ENCODE data around the gene G3BP1.

- TF ChIP-seq ID3 (CRISPR knock-in tag; IDR thresholded peaks at IDR 0.05) (no peak), ID3 (tag; IDR thresholded peaks at IDR 0.05) (no peak), HDAC6 (IDR thresholded peaks at IDR 0.05; ENCODE audit: low read depth, low read length) (no peak), CTCF (IDR thresholded peaks at IDR 0.05 in 2 of 3, conservative IDR thresholded peaks at IDR 0.05 in 1 of 3; ENCODE audit: insufficient read depth in 2 of 3, low read depth in 1 of 3, low read length in 3 of 3) (no peak), ZNF274 (IDR thresholded peaks at IDR 0.05; ENCODE audit: borderline replicate concordance, low read depth, low read length) (no peak), EZH2 (IDR thresholded peaks at IDR 0.05; ENCODE audit: borderline replicate concordance, low read depth, low read length) (no peak), TAL1 (IDR thresholded peaks at IDR 0.05) (no peak), FOS (IDR thresholded peaks at IDR 0.05; ENCODE audit: extremely low read depth, insufficient read length) (no peak), FOXO4 (CRISPR knock-in tag; IDR thresholded peaks at IDR 0.05) (no peak), MCM3 (IDR thresholded peaks at IDR 0.05) (no peak), RAD21 (CRISPR knock-in tag; conservative IDR thresholded peaks at IDR 0.05 in 1 of 2, IDR thresholded peaks at IDR 0.05 in 1 of 2) (no peak), ZNF134 (CRISPR knock-in tag; conservative IDR thresholded peaks at IDR 0.05) (no peak), EP300 (IDR thresholded peaks at IDR 0.05; ENCODE audit: low read length) (no peak)
Observed at GRCh38 chr5:151741678-151742423, 29.9 kb upstream of the G3BP1 start.

All from K562 (cell line).